ENCODE results near the gene CTNNA3.

- TF ChIP-seq CTCF (IDR thresholded peaks at IDR 0.05) = no peak
- TF ChIP-seq POLR2A (IDR thresholded peaks at IDR 0.05) = no peak
Observed at GRCh38 chr10:66680886-66681285, 1015.1 kb downstream of the CTNNA3 start.

Measured in testis (tissue), 2 donors.